GM19468 (cell line): ENCODE measurements around the gene NPY1R.

Source experiments
- ATAC-seq: cut with Tn5 transposase; IDR thresholded peaks from one replicate; pipeline ENCODE4 v1.9.1; 2021; ENCODE audit warnings: mild to moderate bottlenecking, moderate library complexity, moderate number of reproducible peaks; ENCODE audit not compliant: unreplicated experiment; ENCODE audit errors: extremely low read depth

The NPY1R gene

GRCh38 chr4:163280703-163281519, 51.5 kb downstream of the NPY1R start:
- no peak for ATAC-seq

- ATAC-seq: no peak
Measured at GRCh38 chr4:163279713-163280112, 52.7 kb downstream of the NPY1R start.

GRCh38 chr4:163274861-163275260, 57.5 kb downstream of the NPY1R start:
- no peak for ATAC-seq
